Brain microvascular endothelial cell (primary cell): ENCODE measurements around the gene ELOVL6.

Experiments
- DNase-seq: peaks from one replicate; pipeline ENCODE4 v3.0.0-alpha.2; 2020
- H3K27ac ChIP-seq: fragments of 250-450 bp; sonication (Bioruptor Pico); 2 replicates; pipeline ENCODE4 v1.5.1; 2020; ENCODE audit warnings: mild to moderate bottlenecking, moderate library complexity
- H3K27me3 ChIP-seq: fragments of 250-450 bp; sonication (Bioruptor Pico); replicated peaks from 2 replicates; pipeline ENCODE4 v1.5.1; 2020; ENCODE audit warnings: mild to moderate bottlenecking
- H3K36me3 ChIP-seq: fragments of 250-450 bp; sonication (Bioruptor Pico); replicated peaks from 2 replicates; pipeline ENCODE4 v1.5.1; 2020; ENCODE audit warnings: mild to moderate bottlenecking
- H3K4me3 ChIP-seq: 2 replicates; pipeline ENCODE4 v1.5.1; 2011; ENCODE audit warnings: low read depth, mild to moderate bottlenecking, control low read depth, low read length, moderate library complexity
- in situ Hi-C: cut with HindIII; loops from 2 replicates; pipeline ENCODE4 v1.10.0; 2017; ENCODE audit warnings: low sequenced_read_pairs, low pct_ligation_motif_present
- TF ChIP-seq, protein P1 (sequence below): IDR thresholded peaks from 2 replicates; pipeline ENCODE4 v1.5.1; 2011; ENCODE audit warnings: low read depth, mild to moderate bottlenecking, moderate library complexity, low read length, control low read depth, inconsistent platforms; ENCODE audit errors: missing control alignments

ELOVL6 gene

DNA sequence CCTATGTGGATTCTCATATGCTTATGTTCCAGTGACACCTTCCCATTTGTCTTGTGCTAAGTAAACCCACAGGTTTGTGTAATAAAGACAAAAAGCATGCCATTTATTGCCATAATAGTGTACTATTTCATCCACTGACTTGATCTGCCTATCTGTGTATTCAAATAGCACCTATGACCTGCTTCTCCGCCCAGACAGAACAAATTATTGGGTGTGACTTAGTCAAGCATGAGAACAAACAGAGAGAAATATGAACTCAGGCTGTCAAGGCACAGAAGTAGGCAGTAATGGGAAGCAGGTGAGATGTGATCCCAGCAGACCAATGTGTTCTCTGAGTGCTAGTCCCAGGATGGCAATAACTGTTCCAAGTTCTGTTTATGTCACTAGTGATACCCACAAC is 25.4 kb downstream of the ELOVL6 start:
- no peaks in the 10 kb centered on the region for H3K27me3 ChIP-seq
- no peak overlapping the region for H3K27ac ChIP-seq
- H3K4me3 ChIP-seq = no peak overlapping the region
- no peak for DNase-seq
- in situ Hi-C loops = no loop called here
- no peaks in the 10 kb centered on the region for H3K36me3 ChIP-seq
- TF ChIP-seq, protein P1, sequence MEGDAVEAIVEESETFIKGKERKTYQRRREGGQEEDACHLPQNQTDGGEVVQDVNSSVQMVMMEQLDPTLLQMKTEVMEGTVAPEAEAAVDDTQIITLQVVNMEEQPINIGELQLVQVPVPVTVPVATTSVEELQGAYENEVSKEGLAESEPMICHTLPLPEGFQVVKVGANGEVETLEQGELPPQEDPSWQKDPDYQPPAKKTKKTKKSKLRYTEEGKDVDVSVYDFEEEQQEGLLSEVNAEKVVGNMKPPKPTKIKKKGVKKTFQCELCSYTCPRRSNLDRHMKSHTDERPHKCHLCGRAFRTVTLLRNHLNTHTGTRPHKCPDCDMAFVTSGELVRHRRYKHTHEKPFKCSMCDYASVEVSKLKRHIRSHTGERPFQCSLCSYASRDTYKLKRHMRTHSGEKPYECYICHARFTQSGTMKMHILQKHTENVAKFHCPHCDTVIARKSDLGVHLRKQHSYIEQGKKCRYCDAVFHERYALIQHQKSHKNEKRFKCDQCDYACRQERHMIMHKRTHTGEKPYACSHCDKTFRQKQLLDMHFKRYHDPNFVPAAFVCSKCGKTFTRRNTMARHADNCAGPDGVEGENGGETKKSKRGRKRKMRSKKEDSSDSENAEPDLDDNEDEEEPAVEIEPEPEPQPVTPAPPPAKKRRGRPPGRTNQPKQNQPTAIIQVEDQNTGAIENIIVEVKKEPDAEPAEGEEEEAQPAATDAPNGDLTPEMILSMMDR = no peak

DNA sequence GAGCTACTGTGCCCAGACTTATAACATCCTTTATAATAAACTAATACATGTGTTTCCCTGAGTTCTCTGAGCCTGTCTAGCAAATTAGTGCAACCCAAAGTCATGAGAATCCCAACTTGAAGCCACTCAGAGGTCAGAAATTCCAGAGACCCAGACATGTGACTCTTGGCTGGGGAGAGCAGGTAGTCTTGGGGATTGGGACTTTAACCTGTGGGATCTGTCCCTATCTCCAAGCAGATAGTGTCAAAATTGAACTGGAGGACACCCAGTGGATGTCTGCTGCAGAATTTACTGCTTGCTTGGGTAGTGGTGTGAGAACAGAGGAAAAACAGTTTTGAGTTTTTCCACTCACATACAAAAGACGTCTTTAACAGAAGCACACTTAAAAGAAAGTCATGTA is 26.4 kb downstream of the ELOVL6 start:
- no peaks in the 10 kb centered on the region for H3K36me3 ChIP-seq
- DNase-seq = no peak
- H3K27me3 ChIP-seq = no peaks in the 10 kb centered on the region
- in situ Hi-C loops = no loop called here
- no peak overlapping the region for H3K4me3 ChIP-seq
- H3K27ac ChIP-seq = no peak overlapping the region
- TF ChIP-seq, protein P1 = no peak

DNA sequence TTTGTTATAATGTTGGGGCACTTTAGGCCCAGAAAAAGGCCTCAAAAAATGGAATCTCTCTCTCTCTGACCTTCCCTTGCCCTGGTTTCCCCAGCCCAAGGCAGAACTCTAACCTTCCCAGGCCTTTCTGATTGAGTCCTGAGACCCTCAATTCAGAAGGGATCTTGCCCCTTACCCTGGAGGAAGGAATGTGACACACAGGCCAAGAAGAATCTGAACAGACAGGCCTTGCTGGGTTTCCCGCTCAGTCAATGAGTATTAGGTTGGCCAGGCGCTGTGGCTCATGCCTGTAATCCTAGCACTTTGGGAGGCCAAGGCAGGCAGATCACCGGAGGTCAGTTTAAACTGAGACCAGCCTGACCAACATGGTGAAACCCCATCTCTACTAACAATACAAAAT is 27.6 kb downstream of the ELOVL6 start:
- in situ Hi-C loops = no loop called here
- H3K36me3 ChIP-seq = no peaks in the 10 kb centered on the region
- H3K4me3 ChIP-seq = no peak overlapping the region
- H3K27ac ChIP-seq = no peak overlapping the region
- H3K27me3 ChIP-seq = no peaks in the 10 kb centered on the region
- DNase-seq = no peak
- TF ChIP-seq, protein P1 = peak; percentile 16

DNA sequence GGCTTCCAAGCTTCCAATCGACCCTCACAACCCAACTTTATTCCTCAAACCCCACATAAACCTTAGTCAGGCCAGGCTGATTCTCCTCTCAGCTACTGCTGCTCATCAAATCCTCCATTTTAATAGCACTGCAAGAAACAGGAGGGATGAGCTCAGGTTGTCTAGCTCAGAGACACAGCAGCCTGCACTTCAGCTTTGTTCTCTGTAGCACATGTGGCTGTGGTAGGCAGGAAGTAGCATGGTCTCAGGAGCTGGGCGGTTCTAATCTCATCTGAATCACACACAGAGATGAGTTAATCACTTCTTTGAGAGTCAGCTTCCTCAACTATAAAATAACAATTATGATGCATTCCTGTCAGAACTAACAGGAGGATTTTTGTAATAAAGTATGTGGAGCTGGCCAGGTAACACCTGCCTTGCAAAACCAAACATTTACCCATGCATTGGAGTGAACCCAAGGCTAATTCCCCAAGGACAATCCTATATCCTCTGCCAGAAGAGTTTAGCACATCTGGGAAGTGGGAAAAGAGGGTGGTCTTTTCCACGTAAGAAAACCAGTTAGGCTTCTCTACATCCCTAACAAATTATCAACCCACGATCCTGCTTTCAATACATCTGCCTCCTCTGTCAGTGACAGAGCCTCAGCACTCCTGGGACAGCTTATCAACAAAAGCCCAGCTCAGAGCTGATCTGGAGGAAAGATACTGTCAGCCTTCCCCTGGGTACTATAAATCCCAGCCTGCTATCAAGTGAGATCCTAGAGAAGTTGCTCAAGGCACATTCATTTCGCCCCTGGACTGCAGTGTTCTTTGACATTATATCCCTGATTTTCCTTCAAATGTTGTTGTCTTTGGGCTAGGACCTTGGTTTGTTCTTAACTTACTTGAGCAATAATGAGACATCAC is 32.8 kb downstream of the ELOVL6 start:
- Histone ChIP-seq H3K27ac (peak overlapping the region; percentile 91), H3K36me3 (no peaks in the 10 kb centered on the region), H3K27me3 (no peaks in the 10 kb centered on the region), H3K4me3 (no peak overlapping the region)
- peak; percentile 88 for DNase-seq
- in situ Hi-C loops = no loop called here
- TF ChIP-seq, protein P1 = no peak

DNA sequence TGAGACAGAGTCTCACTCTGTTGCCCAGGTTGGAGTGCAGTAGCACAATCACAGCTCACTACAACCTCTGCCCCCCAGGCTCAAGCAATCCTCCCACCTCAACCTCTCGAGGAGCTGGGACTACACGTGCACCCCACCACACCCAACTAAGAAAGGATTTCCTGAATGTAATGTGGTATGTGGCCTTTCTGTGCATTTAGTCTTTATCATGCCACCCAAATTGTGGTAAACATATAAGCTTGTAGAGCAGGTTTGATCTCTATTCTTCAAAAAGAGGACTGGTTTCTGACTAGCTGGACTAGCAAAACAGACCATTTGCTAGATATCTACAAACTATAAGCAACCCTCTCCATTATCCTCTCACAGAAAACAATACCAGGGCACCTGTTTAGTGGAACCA is 33.6 kb downstream of the ELOVL6 start:
- H3K4me3 ChIP-seq = no peak overlapping the region
- H3K27me3 ChIP-seq = no peaks in the 10 kb centered on the region
- in situ Hi-C loops = no loop called here
- TF ChIP-seq, protein P1 = no peak
- no peaks in the 10 kb centered on the region for H3K36me3 ChIP-seq
- H3K27ac ChIP-seq = peak overlapping the region; percentile 91
- no peak for DNase-seq

DNA sequence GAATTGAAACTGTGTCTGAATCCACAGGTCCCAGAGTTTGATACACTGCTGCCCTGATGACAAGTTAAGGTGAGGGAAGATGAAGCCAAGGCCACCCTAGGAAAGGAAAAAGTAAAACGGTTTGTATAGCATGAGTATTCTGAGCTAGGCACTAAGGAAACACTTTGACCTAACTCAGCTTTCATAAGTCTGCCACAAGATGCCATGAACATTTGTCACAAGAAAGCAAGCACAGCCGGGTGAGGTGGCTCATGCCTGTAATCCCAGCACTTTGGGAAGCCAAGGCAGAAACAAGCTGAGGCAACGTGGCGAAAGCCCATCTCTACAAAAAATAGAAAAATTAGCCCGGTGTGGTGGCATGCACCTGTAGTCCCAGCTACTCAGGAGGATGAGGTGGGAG is 34.2 kb downstream of the ELOVL6 start:
- peak; percentile 70 for DNase-seq
- Histone ChIP-seq H3K27ac (peak overlapping the region; percentile 91), H3K27me3 (no peaks in the 10 kb centered on the region), H3K4me3 (no peak overlapping the region), H3K36me3 (no peaks in the 10 kb centered on the region)
- TF ChIP-seq, protein P1 = no peak
- in situ Hi-C loops = no loop called here
